SK-N-MC (cell line): ENCODE data around the gene MXD1.

Source experiments
- EZH2 ChIP-seq: fragments of 200-600 bp; sonication (generic); IDR thresholded peaks from one replicate; pipeline ENCODE4 v1.6.1; 2017; ENCODE audit warnings: antibody characterized with exemption
- POLR2AphosphoS5 ChIP-seq: IDR thresholded peaks from 2 replicates; pipeline ENCODE4 v1.6.1; 2012; ENCODE audit warnings: mild to moderate bottlenecking, low read depth, low read length, borderline replicate concordance

DNA sequence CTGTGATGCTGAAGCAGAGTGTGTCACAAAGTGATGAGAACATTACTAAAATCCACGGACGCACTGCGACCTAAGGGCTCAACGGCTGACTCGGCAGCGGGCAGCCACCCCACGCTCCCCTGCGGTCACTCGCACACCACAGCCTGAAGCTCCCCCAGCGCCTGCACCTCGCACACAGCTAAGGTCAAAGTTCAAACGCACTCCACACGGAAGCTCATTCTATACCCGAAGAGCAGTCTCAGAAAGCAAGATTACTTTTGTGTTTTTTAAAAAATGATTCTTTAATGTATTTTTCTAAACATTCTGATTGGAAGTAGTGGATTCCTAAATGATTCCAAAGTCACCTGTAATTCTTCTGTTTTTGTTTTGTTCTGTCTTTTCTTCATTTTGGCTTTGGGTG lies 24.8 kb downstream of the MXD1 start:
- TF ChIP-seq POLR2AphosphoS5 (no peak), EZH2 (no peak)
